ENCODE results near the gene TWIST2. TPM values are rescaled to one million over a fixed set of nuclear protein-coding genes. Genes with fewer than 3 reads are reported as not detected.
A peak's percentile ranks its signal among the peaks of the same experiment; 100 is the strongest.

Gene TWIST2
- total RNA-seq, 1 donor from 2014 or later, result 12.9 TPM

DNA sequence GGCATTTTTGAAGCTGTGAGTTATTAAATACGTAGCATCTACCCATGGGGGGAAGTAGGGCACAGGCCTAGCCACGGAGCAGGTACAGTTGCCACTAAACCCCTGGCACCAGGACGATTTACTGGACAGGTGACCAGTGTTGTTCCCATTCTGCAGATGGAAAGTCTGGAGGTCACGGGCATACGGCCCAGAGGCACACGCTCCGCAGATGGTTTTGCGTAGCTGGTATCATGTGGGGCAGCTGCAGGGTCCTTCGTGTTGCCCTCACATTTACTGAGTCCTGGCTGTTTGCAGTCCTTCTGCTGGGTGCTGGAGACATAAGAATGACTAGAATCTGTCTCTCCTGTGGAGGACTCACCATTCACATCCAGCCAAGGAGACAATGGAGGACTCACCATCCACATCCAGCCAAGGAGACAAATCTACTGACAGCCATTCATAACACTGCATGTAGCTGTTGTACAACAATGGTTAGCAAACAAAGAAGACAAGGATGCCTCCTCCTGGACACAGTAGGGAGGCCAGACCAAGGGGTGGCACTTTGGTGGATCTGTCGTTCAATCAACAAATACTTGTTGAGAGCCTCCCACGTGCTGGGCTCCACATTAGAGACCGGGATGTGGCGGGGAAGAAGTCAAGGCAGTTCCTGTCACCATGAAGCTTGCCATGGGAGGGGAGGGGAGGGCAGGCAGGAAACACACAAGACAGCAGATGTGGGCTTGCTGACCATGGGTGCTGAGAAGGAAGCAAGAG lies 24.9 kb downstream of the TWIST2 start:
- no peak for DNase-seq (ENCODE audit: low spot score)

DNA sequence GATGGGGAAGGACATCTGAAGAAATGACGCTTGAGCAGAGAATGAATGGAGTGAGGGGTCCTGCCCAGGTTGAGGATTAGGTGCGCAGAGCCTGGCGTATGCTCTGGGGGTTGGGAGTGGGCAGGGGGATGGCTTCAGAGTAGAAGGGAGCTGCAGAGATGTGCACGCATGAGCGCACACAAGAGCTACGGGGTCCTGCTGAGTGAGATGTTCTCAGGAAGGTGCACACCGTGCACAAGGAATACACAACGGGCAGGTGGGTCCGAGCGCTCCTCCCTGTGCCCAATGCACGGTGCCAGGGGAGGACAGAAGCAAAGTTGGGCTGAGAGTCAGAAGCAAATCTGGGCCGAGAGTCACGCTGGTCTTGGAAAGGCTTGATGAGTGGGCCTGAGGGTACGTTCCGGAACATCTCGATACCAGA lies 25.5 kb downstream of the TWIST2 start:
- DNase-seq (ENCODE audit: low spot score), result no peak

DNA sequence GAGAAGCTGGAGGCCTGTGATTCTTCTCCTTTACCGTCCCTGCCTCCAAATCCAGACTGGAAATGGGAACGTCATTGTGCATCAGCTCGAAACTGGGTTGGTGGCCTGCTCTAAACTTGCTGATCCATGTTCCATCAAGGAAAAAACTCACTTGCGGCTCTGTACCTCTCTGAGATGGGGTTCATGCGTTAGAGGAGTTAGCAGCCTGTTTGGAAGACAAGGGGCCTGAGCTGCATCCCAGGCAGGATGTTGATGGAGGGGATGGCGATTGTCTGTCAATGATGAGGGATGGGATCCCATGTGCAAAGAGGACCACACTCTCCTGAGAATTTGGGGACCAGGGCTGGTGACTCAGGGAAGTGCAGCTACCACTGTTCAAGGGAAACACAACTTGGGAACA lies 26.0 kb downstream of the TWIST2 start:
- DNase-seq (ENCODE audit: low spot score), result peak; percentile 40

DNA sequence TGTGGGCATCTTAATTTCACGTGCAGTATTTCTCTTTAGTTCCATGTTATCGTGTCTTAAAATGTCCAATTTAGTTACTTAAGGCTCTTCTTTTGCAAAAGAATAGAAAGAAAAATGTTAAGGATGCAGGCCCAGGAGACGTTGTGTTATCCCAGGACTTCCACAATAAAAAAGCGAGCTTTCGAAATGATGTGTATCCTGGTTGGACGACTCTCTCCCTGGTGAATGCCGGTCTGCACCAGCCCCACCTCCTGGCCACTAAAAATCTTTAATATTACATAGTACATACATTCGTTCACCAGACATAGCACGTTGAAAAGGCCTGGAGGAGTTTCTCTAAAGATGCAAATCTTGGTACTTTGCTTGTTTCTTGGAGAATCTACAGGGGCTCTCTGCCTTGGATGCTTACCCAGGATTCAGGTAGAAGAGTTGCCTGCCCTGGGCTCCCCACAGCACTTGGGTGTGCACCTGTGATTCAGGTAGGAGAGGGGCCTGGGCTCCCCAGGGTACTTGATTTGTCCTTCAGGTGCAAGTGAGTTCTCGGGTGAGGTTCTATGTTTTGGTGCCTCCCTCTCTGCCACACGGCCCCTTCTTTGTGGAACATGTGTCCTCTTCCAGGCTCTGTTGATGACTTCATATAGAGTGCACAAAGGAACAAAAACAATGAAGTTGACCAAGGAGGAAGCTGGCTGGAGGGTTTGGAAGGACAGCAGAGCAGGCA lies 26.6 kb downstream of the TWIST2 start:
- no peak for DNase-seq (ENCODE audit: low spot score)

DNA sequence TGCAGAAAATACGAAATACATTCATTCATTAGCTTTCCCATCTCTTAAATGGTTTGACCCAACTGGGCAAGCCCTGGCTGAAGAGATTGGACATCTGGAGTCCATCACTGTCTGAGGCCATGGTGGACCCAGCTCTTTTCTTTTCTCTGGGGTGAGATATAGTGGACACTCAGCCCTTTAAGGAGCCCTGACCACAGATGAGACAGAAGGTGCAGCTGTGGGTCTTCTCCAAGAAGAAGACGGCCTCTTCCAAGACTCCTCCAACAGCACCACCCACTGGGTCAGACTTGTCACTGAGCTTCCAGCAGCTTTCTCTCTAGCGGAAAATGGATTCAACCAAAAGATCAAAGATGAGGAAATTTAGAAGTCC lies 27.2 kb downstream of the TWIST2 start:
- peak; percentile 62 for DNase-seq (ENCODE audit: low spot score)

DNA sequence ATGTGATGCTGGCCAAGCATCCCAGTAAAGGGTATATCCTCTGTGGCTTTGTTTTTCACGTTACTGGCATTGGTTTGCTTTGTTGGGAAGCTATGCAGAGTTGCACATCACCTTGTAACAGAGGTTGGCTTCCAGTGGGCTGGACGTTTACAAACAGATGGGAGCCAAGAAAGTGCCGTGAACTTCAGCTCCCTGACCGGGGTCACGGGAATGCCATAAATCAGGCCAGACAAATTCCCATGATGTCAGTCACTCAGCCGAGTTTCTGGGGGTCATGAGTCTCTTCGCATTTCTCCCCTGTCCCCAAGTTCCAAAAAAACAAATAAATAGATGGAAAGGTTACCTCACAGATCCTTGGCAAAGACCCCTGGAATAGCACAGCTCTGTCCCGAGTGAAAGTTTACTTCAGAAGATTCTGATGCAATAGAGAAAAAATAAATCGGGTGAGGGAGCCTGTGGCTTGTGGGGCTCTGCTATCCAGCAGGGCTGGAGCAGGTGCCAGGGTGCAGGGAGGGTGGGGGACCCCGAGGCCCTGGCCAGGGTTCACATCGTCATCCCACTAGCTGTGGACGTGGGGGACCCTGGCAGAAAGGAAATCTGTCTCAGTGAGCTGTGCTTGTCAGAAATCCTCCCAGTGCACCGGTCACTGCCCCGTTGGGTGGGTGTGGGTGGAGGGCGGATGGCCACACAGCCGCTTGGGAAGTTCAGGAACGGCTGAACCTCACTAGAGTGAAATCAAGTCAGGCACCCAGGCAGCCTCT lies 27.8 kb downstream of the TWIST2 start:
- DNase-seq (ENCODE audit: low spot score), result peak; percentile 53

DNA sequence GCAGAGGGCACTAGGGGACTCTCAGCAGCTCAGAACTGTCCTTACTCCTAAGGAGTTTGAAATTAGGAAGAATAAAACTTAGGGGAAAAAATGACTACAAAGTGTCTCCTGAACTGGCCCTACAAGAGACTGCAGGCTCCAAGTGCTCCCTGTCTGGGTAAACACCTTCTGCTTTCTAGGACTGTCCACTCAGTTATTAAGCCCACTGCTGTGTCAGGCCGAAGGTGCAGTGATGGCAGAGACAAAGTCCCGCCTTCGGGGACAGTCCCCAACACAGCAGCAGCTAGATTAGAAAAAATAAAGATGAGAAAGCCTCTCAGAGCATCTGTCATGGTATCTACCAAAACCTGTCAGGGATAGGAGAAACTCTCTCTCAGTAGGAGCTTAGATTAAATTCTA lies 28.3 kb downstream of the TWIST2 start:
- no peak for DNase-seq (ENCODE audit: low spot score)

DNA sequence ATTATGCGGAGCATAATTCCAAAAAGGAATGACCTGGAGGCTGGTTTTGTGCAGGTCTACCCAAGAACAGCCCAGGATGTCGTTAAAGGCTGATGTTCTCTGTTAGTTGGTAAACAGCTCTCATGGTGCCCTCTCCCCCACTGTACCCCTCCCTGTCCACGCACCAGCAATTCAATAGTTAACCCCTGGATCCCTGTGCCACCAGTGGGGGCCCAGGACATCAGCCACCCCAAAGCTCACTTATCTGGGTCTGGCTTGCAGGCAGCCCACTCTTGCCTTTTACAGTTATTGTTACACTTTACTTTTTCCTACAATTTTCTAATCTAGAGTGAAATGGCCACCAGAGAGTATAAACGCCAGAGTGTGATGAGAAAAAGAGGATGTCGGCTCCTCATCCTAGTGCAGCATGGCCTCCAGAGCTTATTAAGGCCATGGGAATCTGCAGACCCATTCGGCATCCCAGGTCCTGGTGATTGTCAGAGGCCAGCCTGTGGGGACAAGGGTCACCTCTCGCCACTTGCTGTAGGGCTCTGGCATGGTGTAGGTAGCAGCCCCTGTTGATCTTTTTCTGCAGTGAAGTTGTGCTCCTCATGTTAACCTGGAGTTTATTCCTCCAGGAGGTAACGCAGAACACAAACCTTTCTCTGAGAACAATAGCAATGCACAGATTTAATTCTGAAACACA lies 30.3 kb downstream of the TWIST2 start:
- no peak for DNase-seq (ENCODE audit: low spot score)

DNA sequence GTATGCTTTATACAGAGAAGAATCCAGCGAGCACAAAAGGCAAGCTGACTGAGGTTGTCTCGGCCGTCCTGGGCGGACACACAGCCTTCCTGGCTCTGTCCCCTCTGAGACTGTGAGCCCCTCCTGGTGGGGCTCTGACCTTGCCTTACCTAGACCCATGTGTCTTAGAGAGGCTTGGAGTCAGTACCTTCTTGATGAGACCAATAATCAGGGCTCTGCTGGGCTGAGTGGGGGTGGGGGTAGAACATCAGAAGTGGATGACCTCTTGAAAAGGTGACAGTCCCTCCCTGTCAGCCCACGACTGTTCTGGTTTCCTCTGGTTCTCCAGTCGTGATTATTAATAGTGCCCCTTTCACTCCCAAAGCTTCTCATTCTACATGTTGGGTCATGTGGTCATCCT lies 31.2 kb downstream of the TWIST2 start:
- no peak for DNase-seq (ENCODE audit: low spot score)

DNA sequence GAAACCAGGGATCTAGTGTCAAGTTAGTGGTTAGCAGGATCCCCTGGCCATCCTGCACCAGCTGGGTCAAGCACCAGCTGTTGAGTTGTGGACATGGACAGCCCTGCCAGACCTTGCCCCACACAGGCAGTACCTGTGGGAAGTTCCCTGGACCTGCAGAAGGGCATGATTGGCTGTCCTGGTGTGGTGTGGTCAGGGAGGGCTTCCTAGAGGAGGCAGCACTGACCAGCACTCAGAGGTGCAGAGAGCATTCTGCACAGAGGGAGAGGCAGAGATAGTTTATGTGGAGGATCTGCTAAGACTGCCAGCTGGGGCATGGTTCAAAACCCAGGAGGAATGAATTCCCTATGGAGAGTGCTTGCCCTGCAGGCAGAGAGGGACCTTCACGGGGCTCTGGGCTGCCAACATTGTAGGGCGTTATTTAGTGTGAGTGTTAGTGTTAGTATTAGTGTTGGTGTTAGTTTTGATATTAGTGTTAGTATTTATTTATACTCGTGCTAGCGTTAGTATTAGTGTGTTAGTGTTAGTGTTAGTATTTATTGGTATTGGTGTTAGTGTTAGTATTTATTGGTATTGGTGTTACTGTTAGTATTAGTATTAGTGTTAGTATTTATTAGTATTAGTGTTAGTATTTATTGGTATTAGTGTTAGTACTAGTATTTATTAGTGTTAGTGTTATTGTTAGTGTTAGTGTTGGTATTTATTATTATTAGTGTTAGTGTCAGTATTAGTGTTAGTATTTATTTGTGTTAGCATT lies 31.9 kb downstream of the TWIST2 start:
- no peak for DNase-seq (ENCODE audit: low spot score)

DNA sequence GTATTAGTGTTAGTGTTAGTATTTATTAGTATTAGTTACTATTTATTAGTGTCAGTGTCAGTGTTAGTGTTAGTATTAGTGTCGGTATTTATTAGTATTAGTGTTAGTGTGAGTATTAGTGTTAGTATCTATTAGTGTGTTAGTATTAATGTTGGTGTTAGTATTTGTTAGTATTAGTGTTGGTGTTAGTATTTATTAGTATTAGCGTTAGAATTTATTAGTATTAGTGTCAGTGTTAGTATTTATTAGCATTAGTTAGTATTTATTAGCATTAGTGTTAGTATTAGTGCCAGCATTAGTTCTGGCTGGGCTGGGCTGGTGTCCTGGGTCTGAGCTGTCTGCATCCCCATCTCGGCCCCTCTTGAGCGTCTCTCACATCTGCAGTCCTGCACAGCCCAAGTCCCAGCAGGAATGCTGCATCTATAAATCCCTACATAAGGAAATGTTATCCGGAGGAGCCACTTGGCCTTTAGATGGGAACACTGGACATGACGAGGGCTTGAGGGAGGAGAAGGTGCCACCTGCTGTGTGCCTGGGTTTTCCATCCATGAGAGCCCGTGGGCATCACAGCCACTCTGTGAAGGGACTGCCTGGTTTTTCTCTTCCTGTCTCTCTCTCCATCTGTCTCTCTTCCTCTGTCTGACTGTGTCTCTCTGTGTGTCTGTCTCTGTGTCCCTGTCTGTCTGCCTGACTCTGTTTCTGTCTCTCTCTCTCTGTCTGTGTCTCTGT lies 33.6 kb downstream of the TWIST2 start:
- no peak for DNase-seq (ENCODE audit: low spot score)

DNA sequence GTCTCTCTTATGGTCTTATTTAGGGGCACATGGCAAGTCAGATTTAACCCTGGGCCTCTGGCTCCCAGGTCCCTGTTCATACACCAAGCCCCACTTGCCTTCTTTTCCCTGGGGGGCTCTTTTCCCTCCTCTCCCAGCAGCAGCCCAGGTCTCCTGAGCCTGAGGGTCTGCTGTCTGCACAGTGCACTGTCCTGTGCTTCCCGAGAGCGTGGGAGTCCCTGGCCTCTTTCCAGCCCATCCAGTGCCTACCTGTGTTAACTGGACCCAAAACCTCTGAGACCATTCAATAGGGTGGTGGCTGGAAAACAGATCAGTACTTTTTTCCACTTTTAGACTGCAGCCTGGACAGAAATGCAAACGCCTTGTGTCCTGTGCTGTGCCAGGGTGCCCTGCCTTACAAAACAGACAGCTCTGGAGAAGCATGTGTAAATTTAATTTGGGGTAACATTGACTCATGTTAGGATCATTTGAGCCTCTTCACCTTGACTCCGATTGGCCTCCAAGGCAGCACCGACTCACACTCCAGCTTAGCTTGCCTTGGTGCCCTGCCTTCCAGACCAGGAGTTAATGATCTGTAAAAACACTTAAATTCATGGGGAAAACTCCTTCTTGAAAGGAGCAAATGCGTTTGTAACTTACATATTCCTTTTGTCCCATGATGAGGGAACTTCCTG lies 34.3 kb downstream of the TWIST2 start:
- DNase-seq (ENCODE audit: low spot score), result no peak

DNA sequence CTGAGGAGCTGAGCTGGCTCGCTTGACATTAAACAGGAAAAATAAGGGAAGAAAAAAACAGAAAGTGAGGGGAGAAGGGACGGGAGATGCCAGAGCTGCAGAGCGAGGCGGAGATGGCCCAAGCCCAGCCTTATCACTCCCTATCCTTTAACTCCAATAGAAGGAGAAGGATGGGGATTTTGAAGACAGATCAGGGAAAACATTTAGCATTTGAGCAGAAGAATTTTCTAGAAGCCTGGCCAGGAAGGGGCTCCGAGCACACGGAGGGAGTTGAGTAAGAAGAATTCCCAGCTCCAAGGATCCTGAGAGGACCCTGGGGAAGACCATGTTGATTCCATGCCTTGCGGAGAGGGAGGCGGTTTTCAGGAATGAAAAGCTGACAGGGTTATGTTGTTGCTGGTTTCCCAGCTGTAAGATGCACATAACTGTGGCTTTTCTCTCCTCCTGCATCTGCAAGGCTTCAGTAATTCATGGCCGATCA lies 35.6 kb downstream of the TWIST2 start:
- DNase-seq (ENCODE audit: low spot score), result no peak

DNA sequence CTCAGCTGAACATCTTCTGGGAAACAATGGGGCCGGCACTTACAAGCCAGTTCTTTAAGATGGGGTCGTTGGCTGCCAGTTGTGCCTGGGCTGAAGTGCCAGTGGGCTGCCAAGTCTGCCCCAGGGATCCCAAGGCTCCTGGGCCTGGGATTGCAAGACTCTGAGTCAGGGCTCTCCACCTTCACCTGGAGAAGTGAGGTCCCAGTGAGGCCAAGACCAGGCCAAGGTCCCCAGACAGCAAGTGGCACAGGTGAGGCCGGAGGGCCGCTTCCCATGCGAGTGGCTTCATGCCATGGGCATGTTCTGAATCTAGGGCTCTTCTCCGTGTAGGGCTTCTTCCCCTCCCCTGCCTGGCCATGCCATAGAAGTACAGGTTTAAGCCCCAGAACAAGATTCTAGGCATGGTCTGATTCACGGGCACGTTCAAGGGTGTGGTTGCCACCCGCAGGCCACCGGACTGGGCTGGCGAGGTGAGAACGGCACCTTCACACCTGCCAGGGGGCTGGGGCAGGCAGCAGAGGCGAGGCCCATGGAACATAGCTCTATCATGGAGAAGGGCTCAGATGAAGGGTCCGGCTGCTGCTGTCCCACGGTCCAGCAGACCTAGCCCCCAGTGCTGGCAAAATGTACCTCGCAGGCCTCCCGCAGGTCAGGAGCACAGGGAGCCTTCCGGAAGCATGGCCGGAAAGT lies 36.4 kb downstream of the TWIST2 start:
- DNase-seq (ENCODE audit: low spot score), result no peak

DNA sequence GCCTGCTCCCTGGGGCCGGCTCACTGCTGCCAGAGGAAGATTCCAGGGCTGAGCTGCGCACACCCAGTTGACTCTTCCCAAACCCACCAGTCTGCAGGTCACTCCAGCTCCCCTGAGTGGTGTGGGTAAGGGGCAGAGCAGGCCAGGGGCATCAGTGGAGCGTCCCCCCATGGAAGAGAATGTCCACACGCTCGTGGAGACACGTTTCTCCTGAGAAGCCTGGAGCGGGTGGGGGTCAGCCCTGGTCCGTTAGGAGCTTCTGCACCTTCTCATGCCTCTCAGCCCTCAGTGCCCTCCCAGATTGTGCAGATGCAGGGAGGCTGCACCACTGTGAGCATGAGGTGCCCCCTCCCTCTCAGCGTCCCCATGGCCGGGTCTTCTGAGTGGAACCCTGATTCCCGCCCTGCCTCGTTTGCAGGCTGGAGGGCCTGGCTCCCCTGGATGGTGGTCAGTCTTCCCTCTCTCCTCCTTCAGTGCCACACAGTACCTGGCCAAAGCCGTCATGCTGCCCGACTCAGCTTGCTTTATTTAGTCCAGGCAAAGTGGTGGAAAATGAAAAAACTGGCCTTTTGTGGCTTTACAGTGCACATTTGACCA lies 37.0 kb downstream of the TWIST2 start:
- DNase-seq (ENCODE audit: low spot score), result no peak

DNA sequence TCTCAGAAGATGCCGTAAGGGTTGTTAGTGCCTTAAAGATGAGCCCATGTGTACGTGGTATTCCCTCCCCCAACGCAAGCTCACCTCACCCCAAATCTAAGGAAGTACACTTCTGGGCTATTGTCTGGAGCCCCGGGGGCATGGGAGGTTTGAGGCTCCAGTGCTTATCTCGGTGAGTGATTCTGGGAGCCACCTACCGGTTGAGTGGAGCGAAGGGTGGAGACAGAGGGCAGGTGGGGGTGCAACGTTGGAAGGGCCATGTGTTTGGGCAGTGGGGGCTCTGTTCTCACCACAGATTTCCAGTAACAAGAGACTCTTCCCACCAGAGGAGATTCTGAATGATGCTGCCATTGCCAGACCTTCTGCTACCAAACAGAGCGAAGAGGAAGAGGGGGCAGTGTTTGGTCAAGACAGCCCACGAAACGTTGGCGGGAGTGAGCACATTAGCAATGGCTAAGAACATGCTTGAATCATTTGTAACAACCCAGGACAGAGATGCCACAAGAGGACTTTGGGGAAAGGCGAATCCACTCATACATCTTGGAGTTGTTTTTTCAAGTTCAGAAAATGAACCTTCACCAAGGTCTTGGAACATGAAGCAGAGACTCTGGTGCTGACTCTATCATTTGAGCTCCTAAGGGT lies 38.7 kb downstream of the TWIST2 start:
- DNase-seq (ENCODE audit: low spot score), result no peak

DNA sequence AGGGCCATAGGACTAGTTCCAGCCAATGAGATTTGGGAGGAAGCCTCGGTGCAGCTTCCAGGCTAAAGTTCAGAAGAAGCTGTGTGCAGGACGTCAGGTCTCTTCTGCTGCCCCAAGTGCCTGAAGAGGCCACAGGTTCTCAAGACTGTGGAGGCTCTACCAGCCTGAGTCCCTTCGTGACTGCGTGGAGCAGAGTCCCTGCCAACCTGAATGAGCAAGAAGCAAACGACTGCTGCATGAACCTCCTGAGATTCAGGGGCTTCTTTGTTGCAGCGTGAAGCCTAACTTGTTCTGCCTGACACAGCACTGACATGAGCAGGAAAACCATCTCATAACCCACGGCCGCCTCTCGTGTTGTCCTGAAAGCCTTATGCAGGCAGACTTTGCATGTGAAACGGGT lies 39.7 kb downstream of the TWIST2 start:
- no peak for DNase-seq (ENCODE audit: low spot score)

DNA sequence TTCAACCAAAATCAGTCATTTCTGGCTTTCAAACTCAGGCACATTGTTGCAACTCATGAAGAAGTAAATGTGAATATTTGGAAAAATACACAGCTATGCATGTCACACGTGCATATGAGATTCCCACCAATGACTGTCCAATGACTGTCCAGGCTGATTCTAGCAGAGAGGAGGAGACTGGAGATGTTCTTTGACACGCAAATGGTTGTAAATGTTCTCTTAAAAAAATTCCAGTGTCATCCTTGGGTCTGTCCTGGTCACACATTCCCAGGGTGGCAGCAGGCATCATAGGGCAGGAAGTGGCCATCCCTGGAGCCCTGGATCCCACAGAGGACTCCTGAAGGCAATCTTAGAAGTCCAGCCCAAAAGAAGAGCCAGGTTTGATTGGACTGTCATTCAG lies 40.9 kb downstream of the TWIST2 start:
- no peak for DNase-seq (ENCODE audit: low spot score)
